H54 (cell line): ENCODE results near the gene KRABD2.

Experiments used
- DNase-seq: peaks from one replicate; pipeline ENCODE4 v3.0.0; 2011; ENCODE audit warnings: low spot score, mixed read lengths; ENCODE audit not compliant: insufficient read length
- FAIRE-seq: peaks from 3 replicates; lab custom pipeline; 2011; peaks lifted over from hg19 to GRCh38; lab: Jason Lieb, UNC
- POLR2A ChIP-seq: IDR thresholded peaks from 2 replicates; pipeline ENCODE4 v1.6.1; 2011; ENCODE audit warnings: low read depth, mild to moderate bottlenecking, low read length

KRABD2 gene

DNA sequence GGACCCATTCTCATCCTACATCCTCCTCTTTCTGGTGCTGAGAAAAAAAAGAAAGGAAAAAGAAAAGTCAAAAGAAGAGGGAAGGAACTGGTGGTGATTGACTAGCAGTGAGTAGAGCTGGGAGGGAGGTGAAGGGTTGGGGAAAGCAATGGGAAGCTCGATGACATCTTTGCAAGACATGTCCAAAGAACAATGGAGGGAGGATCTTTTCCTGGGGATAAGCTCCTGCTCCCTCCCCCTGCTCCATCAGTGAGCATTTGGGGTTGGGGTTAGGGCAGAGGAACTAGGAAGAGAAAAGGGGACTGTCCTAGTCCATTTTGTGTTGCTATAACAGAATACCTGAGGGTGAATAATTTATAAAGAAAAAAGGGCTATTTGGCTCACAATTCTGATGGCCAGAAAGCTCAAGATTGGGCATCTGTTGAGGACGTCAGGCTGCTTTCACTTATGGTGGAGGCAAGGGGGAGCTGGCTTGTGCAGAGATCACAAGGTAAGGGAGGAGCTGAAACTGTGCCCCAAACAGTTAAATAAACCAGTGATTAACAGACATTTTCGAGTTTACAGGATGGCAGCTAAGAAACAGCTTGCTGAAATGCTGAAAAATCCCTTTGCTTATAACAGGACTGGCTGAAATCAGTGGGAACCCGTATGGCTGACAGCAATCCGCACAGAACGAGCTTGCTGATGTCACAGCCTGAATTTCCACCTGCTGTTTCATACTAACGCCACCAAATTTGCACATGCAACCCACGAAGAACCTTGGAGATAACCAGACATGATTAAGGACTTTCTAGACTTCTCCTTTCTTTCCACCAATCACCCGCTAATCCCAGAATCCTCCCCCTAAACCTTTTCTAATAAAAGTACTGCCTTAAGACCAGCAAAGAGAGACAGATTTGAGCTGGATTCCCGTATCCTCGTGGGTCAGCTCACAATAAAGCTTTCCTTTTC lies 38.4 kb downstream of the KRABD2 start:
- TF ChIP-seq POLR2A = no peak
- no peak for FAIRE-seq
- no peak for DNase-seq

DNA sequence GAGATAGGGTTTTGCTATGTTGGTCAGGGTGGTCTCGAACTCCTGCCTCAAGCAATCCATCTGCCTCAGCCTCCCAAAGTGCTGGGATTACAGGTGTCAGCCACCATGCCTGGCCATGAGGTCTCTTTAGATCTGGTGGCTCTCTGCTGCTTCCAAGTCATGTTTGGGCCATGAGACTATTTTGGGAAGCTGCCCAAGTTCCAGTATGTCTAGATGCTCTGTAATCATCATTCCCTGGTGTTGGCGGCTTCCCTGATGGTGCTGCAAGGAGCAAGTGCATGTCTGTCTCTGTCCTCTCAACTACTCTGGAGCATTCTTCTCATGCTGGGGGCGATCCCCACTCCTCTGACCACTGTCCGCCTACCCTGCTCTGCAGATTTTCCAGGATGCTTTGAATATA lies 43.2 kb downstream of the KRABD2 start:
- FAIRE-seq = no peak
- DNase-seq = no peak
- TF ChIP-seq POLR2A = no peak

DNA sequence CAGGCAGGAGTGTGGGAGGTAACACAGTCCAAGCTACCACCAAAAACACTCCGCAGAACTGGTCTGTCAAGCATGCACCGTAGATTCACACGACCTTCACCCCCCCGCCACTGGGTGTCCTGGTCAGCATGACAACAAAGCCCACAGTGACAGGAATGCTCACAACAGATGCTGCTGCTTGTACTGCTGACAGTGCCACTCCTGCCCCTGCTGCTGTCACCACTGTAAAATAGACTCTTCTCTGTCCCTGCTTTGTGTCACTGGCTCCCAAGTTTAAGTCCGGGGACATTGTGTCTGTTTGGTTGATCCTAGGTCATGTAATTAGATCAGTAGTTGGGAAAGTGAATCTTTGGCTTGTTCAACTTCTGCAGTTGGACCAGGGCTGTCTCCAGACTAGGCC lies 43.8 kb downstream of the KRABD2 start:
- TF ChIP-seq POLR2A = no peak
- FAIRE-seq (no peak), DNase-seq (no peak)

DNA sequence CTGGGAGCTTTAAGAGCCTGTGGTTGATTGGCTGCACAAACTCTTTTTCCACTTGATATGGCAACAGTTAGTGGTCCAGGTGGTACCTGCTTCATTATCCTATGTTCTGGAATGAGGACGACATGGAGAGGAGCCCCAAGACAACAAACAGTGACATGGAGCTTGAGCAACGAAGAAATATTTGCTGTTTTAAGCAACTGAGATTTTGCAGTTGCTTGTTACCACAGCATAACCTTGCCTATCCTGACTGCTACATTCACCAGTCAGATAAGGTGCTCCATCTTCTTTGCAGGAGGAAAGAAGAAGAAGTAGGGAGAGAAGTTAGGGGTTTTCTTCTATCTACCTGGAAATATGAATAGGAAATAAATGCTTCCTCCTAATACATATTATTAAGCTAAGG lies 44.4 kb downstream of the KRABD2 start:
- FAIRE-seq = no peak
- no peak for DNase-seq
- TF ChIP-seq POLR2A = no peak

DNA sequence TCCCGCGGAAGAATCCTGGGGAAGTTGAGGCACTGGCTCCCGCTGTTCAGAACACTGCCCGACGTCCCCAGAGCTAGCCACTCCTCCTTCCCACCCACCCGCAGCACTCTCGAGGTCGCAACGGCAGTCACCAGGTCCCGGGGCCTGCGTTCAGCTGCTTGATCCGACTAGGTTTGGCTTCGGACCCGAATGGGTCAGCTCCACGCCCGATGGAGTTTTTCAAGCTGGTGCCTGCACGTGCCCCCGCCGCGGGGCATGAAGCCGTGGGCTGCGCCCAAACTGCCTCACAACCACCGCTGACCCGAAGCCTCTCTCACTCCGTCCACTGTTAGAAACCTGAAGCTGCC lies 49.2 kb downstream of the KRABD2 start:
- DNase-seq = no peak
- no peak for TF ChIP-seq POLR2A
- FAIRE-seq = no peak
